CD4-positive, alpha-beta T cell treated with Interleukin-10 for 1 hour (primary cell): Measurements from ENCODE around the gene PDGFD.
"Not testable (repeated sequence)": the region's sequence is repeated elsewhere in the genome, so short reads cannot be mapped to it uniquely, and the experiment has no call there.

Source experiments
- DNase-seq: peaks from one replicate; pipeline ENCODE4 v3.0.0-alpha.2; 2020

The PDGFD gene

GRCh38 chr11:104049116-104049515, 114.8 kb downstream of the PDGFD start:
- no peak for DNase-seq

DNA sequence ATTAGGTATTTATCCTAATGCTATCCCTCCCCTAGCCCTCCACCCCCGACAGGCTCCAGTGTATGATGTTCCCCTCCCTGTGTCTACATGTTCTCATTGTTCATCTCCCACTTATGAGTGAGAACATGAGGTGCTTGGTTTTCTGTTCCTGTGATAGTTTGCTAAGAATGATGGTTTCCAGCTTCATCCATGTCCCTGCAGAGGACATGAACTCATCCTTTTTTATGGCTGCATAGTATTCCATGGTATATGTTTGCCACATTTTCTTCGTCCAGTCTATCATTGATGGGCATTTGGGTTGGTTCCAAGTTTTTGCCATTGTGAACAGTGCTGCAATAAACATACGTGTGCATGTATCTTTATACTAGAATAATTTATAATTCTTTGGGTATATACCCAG, 117.1 kb downstream of the PDGFD start:
- DNase-seq = not testable (repeated sequence)

GRCh38 chr11:104046331-104046730, 117.6 kb downstream of the PDGFD start:
- DNase-seq = no peak

GRCh38 chr11:104043678-104044239, 120.2 kb downstream of the PDGFD start:
- DNase-seq = no peak

DNA sequence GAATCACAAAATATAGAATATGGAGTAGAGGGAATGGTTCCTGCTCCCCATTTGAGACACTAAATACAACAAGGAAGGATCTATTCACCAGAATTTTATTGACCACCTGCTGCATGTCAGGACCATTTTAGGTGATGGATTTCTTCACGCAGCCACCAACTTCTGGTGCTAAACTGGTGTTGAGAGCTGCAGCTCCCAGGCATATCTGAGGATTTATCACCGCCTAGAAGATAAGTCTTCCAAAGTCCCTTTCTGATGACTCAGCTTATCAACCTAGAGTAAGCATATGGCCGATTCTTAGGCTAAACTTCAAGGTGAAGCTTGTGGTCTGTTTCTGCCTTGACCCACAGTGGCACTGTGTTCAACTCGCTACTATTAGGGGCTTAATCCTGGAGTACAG, 120.8 kb downstream of the PDGFD start:
- no peak for DNase-seq

- DNase-seq = no peak
These were observed 122.2 kb downstream of the PDGFD start for GRCh38 chr11:104041792-104042191.

DNA sequence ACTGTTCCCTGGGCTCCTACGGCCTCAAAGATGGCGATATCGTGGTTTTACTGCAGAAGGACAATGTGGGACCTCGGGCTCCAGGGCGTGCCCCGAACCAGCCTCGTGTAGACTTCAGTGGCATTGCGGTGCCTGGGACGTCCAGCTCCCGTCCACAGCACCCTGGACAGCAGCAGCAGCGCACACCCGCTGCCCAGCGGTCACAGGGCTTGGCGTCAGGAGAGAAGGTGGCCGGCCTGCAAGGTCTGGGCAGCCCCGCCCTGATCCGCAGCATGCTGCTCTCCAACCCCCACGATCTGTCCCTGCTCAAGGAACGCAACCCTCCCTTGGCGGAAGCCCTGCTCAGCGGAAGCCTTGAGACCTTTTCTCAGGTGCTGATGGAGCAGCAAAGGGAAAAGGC, 127.0 kb downstream of the PDGFD start:
- no peak for DNase-seq

GRCh38 chr11:104036588-104036987, 127.4 kb downstream of the PDGFD start, which contains the start of gene DDI1:
Gene DDI1, plus strand, starts transcription at chr11:104036640. Its CDS starts 183 bp downstream, at chr11:104036823.
- no peak for DNase-seq

GRCh38 chr11:104033561-104033960, 130.4 kb downstream of the PDGFD start:
- DNase-seq = no peak

- DNase-seq = no peak
These were observed 130.8 kb downstream of the PDGFD start for GRCh38 chr11:104033134-104033533.

GRCh38 chr11:104028476-104029263, 135.3 kb downstream of the PDGFD start:
- no peak for DNase-seq

DNA sequence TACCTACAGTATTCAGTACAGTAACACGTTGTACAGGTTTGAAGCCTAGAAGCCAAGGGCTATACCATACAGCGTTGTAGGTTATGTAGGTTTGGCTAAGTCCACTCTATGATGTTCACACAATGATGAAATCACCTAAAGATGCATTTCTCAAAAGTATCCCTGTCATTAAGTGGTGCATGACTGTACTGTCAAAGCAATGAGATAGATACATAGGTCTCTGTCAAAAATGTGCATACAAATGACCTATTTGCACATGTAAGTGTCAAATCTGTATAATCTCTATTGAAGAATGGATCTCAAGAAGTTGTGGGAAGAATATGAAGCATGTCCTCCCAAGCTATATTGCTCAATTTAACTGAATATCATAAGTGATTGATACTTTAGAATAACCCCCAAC, 139.4 kb downstream of the PDGFD start:
- DNase-seq = no peak

DNA sequence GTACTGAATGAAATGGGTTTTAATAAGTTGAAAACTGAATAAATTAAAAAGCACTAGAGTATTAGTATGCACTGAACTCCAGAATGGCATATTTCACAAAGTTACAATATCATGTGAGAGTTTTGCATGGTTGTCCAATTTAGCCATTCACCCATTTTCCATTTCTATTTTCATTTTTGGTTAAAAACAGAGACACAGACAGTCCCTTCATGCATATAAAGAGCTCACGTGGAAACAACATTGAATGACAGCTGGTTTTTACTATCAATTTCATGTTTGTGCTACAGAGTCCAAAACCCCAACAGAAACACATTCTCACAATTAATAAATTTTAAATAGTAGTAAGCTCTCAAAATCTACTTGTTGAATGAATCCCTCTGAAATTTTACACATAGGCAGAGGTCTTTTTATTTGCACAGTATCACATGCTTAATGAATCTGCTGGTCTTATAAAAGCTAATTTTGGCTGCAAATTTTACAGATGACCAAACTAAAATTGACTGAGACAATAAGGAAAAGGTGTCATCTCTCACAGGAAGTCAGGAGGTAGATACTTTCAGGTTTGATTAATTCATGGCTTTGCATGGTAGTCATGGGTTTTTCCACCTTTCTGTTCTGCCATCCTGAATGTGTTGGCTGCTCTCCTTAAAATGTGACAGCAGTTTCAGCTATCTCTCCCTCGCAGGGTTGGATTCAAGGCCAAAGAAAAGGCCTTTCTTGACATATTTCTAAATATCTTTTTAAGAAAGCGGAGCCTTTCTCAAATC, 148.1 kb downstream of the PDGFD start:
- DNase-seq = no peak

DNA sequence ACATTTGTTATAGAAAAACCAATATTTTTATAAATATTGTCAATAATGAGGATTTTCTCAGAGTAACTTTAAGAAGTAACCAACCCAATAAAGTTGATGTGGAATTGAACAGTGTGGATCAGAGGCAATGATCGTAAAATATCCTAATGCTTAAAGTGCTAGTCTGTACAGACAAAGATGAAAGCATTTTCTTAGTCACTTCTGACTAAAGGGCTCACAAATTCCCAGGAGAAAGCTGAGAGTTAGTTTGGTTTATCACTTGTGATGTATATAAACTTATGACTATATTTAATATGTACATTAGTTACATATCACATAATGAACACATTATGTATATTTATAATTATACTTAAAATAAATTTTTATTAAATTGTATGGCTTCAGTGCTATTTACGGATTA, 152.9 kb downstream of the PDGFD start:
- DNase-seq = no peak

GRCh38 chr11:104009744-104010143, 154.2 kb downstream of the PDGFD start:
- DNase-seq = no peak

DNA sequence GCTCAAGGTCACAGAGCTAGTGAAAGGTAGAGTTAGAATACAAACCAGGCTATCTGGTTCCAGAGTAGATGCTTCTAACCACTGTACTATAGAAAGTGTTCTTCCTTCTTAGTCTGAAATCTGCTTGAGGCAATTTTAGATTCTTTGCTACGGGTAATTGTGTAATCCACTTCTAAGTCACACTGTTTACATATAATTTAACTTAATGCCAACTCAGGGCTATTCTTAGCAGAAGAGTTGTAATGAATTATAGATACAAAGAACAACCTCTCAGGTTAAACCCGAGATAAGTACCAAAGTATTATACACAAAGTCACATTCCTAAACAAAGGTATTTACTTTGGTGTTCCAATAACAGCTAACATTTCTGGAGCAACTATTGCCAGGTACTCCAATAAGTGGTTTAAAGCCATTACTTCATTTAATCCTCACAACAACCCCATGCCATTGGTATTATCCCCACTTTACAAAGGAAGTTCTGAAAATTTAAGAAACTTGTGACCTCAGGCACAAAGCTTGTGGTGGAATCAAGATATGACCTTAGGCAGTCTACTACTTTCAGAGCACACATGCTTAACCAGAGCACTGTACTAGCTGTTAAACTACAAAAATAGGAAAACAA, 158.6 kb downstream of the PDGFD start:
- no peak for DNase-seq

- DNase-seq = no peak
These were observed 160.5 kb downstream of the PDGFD start for GRCh38 chr11:104003491-104003890.

GRCh38 chr11:104001561-104002056, 162.3 kb downstream of the PDGFD start:
- no peak for DNase-seq

- no peak for DNase-seq
These were observed 163.1 kb downstream of the PDGFD start for GRCh38 chr11:104000798-104001197.

- no peak for DNase-seq
These were observed 165.0 kb downstream of the PDGFD start for GRCh38 chr11:103998826-103999508.

- DNase-seq = no peak
These were observed 166.9 kb downstream of the PDGFD start for GRCh38 chr11:103997082-103997481.

GRCh38 chr11:103995896-103996295, 168.1 kb downstream of the PDGFD start:
- DNase-seq = no peak

DNA sequence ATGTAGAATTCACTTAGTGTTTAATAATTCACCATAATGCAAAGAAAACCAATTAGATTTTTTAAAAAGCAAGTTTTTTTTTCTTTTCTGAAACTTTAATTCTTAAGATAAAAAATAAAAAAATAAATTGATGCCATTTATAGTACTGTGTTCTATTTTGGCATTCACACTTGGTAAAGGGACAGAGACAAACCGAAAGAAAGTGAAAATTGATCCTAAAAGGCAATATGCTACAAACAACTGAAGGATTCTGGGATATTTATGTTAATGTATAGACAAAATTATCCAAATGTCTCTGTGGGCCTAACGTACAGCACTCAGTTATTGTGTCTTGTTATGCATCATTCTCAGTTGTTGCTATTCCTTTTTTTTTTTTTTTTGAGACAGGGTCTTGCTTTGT, 169.4 kb downstream of the PDGFD start:
- no peak for DNase-seq
